ENCODE data around the gene C3.

C3 gene

GRCh38 chr19:6697291-6697690 is 23.2 kb downstream of the C3 start:
- DNase-seq (ENCODE audit: low read depth): no peak
- TF ChIP-seq, protein P1, sequence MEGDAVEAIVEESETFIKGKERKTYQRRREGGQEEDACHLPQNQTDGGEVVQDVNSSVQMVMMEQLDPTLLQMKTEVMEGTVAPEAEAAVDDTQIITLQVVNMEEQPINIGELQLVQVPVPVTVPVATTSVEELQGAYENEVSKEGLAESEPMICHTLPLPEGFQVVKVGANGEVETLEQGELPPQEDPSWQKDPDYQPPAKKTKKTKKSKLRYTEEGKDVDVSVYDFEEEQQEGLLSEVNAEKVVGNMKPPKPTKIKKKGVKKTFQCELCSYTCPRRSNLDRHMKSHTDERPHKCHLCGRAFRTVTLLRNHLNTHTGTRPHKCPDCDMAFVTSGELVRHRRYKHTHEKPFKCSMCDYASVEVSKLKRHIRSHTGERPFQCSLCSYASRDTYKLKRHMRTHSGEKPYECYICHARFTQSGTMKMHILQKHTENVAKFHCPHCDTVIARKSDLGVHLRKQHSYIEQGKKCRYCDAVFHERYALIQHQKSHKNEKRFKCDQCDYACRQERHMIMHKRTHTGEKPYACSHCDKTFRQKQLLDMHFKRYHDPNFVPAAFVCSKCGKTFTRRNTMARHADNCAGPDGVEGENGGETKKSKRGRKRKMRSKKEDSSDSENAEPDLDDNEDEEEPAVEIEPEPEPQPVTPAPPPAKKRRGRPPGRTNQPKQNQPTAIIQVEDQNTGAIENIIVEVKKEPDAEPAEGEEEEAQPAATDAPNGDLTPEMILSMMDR (IDR thresholded peaks at IDR 0.05; ENCODE audit: insufficient read depth, low read depth, low read length, missing control alignments): no peak
- no peak overlapping the region for H3K4me3 ChIP-seq (ENCODE audit: low read depth, low read length)

- H3K4me3 ChIP-seq (ENCODE audit: low read depth, low read length): no peak overlapping the region
- no peak for DNase-seq (ENCODE audit: low read depth)
- TF ChIP-seq, protein P1 (IDR thresholded peaks at IDR 0.05; ENCODE audit: insufficient read depth, low read depth, low read length, missing control alignments): no peak
Observed at GRCh38 chr19:6696239-6696820, 24.1 kb downstream of the C3 start.

DNA sequence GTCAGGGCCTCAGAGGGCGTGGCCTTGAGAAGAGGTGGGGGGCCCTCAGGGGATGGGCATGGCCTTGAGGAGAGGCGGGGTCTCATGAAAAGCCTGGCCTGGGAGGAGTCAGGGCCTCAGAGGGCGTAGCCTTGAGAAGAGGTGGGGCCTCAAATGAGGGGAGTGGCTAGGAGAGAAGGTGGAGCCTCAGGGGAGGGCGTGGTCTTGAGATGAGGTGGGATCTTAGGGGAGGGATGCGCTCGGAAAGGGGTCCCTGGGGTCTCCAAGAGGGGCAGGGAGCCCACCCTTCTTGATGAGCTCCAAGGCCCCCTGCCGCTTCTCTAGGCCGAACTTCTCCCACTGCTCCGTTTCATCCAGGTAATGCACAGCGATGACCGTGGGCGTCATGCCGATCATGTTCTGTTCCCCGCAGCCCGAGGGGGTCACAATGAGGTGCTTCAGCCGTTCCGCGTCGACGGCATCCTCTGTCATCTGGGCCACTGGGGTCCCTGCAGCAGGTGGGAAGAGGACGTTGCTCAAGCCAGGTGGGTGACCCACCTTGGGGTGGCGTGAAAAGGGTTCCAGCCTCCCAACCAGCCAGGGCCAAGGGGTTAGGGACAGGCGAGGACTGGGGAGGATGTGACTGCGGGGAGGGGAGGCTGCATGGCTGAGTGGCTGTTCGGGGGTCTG is 26.2 kb downstream of the C3 start:
- DNase-seq (ENCODE audit: low read depth): peak; percentile 37
- TF ChIP-seq, protein P1 (IDR thresholded peaks at IDR 0.05; ENCODE audit: insufficient read depth, low read depth, low read length, missing control alignments): no peak
- H3K4me3 ChIP-seq (ENCODE audit: low read depth, low read length): no peak overlapping the region

DNA sequence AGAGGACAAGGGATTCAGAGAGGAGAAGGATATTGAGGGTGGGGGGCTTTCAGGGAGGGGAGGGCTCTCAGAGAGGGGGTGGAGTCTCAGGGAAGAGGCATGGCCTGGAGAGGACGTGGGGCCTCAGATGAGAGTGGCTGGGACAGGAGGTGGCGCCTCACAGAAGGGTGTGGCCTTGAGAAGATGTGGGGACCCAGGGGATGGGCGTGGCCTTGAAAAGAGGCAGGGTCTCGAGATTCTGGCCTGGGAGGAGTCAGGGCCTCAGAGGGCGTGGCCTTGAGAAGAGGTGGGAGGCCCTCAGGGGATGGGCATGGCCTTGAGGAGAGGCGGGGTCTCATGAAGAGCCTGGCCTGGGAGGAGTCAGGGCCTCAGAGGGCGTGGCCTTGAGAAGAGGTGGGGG is 26.8 kb downstream of the C3 start:
- H3K4me3 ChIP-seq (ENCODE audit: low read depth, low read length): no peak overlapping the region
- DNase-seq (ENCODE audit: low read depth): peak; percentile 51
- TF ChIP-seq, protein P1 (IDR thresholded peaks at IDR 0.05; ENCODE audit: insufficient read depth, low read depth, low read length, missing control alignments): no peak

GRCh38 chr19:6693056-6693471 is 27.4 kb downstream of the C3 start:
- no peak overlapping the region for H3K4me3 ChIP-seq (ENCODE audit: low read depth, low read length)
- TF ChIP-seq, protein P1 (IDR thresholded peaks at IDR 0.05; ENCODE audit: insufficient read depth, low read depth, low read length, missing control alignments): no peak
- DNase-seq (ENCODE audit: low read depth): no peak

- TF ChIP-seq, protein P1 (IDR thresholded peaks at IDR 0.05; ENCODE audit: insufficient read depth, low read depth, low read length, missing control alignments): no peak
- H3K4me3 ChIP-seq (ENCODE audit: low read depth, low read length): no peak overlapping the region
- DNase-seq (ENCODE audit: low read depth): no peak
Observed at GRCh38 chr19:6692027-6692426, 28.4 kb downstream of the C3 start.

DNA sequence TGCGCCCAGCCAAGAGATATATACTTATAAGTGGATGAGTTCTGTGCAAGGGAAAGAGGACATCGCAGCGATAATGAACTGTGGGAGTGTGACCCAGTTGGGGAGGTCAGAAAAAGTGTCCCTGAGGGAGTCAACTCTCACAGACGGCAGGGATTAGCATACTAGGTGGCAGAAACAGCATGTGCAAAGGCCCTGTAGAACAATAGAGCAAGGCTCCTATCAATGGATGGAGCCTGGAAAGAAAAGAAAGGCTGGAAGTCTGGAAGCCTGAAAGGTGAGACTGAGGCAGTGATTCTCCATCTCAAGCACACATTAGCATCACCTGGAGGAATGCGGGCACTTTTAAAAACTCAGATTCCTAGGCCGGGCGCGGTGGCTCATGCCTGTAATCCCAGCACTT is 29.1 kb downstream of the C3 start:
- TF ChIP-seq, protein P1 (IDR thresholded peaks at IDR 0.05; ENCODE audit: insufficient read depth, low read depth, low read length, missing control alignments): no peak
- no peak for DNase-seq (ENCODE audit: low read depth)
- no peak overlapping the region for H3K4me3 ChIP-seq (ENCODE audit: low read depth, low read length)

Data from GM12865 (cell line).